ENCODE measurements around the gene SPEG.

The SPEG gene

DNA sequence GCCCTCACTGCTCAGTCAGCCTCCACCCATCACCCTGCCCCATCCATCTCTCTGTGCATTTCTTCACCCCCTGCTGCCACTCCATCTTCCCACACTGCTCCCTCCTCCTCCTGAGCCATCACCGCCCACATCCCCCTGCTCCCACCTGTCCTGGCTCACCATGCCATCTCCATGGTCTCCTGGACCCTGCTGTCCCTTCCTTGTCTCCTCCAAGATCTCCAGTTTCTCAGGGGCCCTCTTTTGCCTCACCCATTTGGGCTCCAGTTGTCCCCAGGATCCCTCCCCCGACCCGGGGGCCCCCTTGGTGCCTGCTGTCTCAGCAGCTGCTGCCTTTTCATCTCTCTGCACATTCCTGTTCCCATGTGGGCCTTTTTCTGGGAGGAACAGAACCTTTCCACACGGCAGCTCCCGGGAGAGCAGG, 10.6 kb downstream of the SPEG start:
- no peak for DNase-seq

DNA sequence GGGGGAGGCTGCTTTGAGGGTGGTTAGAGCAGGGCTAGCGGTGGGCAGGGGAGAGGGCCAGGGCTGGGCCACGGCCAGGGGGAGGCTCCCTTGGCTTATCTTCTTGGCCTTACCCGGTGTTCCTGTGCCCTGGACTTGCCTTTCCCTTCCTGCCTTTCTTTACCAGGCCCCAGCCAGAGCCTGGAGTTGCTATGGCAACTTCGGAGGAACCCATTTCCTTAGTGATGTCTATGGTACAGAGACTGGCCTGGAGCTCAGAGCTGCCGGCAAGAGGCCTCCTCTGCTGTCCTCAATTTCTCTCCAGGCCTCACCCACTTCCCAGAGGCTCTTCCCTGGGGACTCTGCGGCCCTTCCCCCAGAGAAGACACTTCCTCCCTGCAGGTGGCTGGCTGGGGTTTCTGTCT, 11.5 kb downstream of the SPEG start:
- no peak for DNase-seq

DNA sequence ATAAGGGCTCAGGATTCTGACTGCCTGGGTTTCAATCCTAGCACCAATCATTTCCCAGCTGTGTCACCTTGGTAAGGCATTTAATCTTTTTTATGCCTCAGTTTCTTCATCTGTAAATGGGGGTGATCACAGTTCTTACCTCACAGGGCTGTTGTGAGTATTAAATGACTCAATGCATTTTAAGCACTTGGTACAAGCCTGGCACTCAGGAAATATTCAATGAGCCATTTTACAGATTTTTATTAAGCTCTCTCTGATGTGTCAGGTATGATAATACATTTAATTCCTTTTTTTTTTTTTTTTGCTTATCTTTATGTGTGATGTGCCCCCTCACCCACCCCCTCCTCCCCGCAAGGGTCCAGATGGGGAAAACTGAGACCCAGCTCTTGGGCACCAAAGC, 12.0 kb downstream of the SPEG start:
- no peak for DNase-seq

DNA sequence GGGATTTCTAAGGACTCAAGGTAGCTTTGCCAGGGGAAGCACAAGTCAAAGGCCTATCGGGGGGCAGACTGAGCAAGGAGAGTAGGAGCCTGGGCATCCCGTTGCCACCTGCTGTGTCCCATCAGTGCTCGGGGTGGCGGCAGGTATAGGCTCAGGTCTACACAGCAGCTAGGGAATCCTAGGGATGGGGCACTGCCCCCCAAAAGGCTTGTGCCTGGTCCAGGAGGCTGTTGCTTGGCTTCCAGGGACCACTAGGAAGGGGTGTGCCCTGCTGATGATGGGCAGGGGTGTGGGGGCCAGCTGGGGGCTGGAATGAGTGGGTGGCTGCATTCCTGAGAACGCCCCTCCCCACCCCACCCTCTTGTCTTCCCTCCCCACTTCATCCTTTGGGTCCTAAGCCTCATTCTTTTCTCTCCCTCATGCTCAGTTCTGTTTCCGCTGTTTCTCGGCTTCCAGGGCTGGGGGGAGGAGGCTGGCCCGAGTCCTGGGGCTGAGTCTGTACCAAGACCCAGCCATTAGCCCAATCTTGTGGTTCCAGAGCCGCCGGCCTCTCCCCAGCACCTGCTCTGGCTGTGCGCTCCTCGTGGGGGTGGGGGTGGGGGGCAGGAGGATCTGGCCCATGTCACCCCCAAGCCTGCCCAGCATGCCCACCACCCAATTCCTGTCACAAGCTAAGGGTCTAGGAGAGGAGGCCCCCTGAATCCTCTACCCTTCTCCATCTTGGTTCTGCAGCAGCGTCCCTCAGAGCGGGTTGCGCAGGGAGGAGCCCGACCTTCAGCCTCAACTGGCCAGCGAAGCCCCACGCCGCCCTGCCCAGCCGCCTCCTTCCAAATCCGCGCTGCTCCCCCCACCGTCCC, 12.8 kb downstream of the SPEG start:
- DNase-seq, result no peak

DNA sequence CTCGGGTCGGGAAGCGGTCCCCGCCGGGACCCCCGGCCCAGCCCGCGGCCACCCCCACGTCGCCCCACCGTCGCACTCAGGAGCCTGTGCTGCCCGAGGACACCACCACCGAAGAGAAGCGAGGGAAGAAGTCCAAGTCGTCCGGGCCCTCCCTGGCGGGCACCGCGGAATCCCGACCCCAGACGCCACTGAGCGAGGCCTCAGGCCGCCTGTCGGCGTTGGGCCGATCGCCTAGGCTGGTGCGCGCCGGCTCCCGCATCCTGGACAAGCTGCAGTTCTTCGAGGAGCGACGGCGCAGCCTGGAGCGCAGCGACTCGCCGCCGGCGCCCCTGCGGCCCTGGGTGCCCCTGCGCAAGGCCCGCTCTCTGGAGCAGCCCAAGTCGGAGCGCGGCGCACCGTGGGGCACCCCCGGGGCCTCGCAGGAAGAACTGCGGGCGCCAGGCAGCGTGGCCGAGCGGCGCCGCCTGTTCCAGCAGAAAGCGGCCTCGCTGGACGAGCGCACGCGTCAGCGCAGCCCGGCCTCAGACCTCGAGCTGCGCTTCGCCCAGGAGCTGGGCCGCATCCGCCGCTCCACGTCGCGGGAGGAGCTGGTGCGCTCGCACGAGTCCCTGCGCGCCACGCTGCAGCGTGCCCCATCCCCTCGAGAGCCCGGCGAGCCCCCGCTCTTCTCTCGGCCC, 13.6 kb downstream of the SPEG start:
- DNase-seq, result no peak

DNA sequence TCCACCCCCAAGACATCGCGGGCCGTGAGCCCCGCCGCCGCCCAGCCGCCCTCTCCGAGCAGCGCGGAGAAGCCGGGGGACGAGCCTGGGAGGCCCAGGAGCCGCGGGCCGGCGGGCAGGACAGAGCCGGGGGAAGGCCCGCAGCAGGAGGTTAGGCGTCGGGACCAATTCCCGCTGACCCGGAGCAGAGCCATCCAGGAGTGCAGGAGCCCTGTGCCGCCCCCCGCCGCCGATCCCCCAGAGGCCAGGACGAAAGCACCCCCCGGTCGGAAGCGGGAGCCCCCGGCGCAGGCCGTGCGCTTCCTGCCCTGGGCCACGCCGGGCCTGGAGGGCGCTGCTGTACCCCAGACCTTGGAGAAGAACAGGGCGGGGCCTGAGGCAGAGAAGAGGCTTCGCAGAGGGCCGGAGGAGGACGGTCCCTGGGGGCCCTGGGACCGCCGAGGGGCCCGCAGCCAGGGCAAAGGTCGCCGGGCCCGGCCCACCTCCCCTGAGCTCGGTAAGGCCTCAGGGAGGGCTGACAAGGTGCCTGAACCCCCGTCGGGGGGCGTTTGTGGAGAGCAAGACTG, 14.2 kb downstream of the SPEG start:
- no peak for DNase-seq

DNA sequence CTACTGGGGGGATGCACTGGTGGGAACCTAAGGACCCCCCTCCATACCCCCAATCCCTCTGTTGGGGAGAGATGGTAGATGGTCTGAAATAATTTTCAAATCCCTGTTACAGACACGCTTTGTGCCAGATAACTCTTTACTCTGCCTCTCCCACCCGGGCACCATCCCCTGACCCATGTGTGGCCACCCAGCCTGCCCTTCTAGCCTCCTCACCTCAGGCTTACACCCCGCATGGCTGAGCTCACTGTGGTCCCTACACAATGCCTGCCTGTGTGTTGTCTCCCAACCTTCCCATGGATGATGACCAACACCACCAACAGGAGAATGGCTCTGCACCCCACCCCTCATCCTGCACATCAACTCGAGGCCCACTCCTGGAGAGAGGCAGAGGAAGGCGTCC, 15.0 kb downstream of the SPEG start:
- DNase-seq, result no peak

DNA sequence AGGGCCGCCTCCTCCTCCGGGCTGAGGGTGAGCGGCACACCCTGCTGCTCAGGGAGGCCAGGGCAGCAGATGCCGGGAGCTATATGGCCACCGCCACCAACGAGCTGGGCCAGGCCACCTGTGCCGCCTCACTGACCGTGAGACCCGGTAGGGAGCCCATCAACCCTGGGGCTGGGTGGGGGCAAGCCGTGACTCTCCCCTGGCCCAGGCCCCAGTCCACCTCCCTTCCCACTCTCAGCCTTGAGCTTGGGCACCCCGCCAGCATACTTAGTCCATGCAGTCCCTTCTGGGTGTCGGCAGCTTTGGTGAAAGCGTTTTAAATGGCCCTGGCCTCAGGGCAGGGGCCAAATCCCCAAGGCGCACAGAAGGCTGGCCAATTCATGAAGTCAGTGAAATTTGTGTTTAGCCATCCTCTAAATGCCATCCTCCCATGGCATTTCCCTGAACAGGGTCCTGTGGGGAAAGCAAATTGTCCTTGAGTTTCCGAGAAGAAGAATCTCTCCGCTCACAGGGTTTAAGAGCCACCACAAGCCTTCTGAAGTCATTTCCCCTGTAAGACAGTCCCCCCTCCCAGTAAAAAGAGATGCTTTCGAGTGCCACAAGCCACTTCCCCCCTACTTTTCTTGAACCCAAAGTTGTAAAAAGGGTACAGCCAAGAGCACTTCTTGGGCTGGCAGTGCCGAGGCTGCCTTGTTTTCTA, 17.2 kb downstream of the SPEG start:
- no peak for DNase-seq

DNA sequence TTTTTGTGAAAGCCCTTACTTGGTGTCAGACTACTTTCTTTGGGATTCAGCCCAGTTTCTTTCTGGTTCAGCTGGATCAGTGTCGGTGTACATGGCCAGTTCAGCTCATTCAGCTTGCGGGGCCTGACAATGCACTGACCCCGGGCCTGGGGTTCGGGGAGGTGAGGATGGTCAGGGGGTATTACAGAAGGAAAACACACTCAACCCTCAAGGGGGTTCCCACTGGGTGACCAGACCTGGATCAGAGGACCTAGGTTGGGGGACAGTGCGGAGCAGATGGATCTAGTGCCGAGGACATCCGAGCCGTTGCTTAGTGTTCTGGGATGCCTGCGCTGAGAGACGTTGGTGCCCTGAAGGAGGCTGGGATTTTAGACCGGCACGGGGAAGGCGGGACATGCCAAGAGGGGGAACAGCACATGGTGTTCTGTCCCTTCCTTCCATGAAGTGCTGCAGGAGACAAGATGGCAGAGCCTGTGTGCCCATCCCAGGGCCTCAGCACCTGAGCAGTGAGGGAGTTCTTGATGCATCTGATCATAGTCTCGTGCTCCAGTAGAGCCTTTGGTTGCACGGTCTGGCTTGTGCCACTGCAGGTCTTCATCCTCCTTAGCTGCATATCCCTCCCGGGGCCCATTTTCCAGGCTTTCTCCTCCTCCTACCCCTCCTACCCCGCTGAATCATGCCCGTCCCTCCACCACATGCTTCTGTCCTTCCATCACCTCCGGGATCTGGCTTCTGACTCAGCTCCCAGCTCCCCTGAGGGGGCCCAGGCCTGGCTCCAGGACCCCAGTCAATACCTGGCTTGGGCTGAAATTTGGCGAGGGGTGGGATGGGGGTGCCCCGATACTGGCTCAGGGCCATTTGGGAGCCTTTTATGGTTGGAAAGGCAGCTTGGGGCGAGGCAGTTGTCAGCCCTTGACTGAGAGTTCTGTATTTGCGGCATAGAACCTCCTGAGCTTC, 18.0 kb downstream of the SPEG start:
- DNase-seq, result no peak

DNA sequence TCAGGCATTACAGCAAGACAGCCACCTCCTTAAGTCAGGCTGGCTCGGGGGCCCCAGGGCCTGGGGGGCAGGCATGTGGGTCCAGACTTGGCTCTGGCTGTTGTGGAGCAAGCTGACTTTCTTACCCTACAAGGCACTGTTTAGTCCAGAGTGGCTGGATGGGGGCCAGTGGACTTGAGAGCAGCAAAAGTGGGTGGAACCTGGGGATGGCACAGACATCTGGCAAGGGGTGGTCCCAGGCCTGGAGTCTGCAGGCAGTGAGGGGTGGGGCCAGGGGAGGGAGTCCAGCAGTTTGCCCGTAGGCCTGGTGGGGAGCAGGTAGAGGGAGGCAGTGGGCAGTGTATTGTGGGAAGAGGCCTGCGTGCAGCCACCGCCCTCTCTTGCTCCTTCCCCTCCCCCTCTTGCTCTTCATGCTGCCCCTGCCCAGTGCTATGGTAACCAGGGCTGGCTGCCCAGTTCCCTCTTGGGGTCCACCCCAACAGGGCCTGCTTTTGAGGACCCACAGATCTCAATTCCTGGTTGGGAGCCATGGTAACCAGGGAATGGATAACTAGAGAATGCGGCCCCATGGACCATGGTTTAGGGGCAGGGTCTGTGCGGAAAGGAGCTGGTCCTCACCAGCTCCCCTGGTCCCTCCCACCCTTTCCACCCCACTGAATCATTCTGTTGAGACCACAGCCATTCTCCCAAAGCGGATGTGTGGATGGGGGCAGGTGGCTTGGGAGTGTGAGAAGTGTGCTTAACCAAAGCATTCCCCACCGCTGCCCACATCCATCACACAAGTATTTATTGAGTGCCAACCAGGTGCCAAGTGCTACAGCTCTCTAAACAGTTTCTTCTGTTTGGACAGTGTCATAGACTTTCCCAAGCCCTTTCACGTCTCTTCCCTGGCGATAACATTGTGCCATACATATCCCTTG, 19.3 kb downstream of the SPEG start:
- DNase-seq, result no peak

DNA sequence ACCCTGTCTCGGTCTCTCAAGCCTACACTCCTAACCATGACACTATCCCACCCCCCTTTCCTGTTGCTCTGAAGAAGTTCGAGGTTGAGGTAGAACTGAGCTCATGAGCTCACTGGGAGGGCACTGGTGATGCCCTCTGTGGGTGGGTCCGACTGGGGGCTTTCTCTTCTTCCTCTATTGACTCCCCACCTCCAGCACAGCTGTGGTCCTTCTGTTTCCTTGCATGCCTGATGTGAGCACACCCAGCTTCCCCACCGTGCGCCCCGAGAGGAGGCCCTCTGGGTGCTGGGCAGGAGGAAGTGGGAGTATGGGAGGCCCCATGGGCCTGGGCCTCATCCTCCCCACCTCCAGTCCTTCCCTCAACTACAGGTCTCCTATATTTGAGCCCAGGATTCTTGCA, 20.9 kb downstream of the SPEG start:
- DNase-seq, result no peak

DNA sequence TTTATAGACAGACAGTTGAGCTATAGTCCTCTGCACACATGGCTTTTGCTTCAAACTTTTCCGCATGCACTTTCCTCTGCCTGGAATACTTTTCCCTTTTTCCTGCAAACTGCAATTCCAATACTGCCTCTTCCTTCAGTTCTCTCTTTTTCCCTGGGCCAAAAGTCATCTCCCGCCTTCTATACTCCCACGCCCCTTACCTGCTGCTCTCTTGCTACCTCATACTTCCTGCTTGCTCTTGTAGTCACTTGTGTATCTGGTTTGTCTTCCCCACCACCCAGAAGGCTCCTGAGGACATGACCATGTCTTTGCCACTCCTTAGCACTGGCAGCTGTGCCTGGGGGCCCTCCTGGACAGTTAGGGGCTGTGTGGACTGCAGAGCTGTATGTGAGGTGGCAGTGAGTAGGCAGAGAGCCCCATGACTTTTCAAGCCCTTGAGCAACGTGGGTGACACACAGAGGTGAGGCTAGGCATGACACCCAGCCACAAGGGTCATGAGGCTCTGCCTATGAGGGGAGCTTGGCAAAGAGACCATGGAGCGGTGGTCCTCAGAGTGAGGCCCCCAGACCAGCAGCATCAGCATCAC, 23.2 kb downstream of the SPEG start:
- no peak for DNase-seq

DNA sequence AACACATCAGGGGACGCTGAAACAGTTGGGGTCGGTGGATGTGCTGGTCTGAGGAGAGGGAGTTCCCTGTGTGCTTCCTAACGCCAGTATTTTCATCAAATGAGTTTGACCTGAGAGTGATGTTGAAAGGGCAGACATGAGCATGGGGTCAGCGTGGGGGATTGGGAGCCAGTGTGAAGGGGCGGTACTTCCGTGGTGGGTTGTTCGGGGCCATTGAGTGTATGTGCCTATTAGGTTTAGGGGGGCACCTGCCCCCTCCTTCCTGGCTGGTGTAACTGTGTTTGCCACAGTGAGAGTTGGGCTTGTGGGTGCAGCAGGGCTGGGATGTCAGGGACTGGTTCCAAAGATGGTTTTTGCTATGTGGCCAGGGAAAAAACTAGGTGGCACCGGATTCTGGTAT, 24.4 kb downstream of the SPEG start:
- DNase-seq, result no peak

DNA sequence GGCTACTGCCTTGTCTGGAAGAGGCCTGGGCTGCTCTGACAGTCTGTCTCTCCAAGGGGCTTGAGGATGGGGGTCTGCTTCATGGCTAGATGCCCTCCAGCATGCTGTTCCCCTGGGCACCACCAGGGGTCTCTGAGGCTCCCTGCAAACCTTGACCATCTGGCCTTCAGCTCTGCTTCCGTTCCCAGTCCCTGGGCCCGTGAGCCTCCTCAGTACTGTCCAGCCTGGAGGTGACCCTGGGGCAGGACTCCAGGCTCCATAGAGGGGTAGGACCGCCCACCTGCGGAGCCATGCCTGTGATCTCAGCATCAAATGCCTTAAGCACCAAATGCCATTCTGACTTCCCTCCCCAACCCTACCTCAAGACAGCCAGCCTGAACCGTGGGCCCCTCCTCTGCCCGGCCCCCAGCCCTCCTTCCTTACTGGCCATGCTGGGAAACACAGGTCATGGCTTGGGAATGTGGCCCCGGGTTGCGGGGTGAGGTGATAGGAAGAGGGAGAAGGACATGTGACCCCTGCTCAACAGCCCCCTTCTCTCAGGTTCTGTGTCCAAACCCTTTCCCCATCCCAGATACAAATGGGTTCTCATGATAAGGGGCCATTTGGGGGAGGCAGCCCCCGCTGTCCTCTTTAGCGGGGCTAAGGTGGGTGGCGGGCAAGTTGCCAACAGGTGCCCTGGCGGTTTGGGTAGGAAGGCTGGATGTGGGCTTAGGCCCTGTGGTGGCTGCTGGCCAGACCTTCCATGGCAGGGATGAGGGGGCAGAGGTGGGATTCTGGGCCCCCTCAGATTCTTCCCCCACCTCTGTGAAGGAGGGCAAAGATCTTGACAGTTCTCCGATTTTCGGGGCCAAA, 25.0 kb downstream of the SPEG start:
- peak; percentile 54 for DNase-seq

DNA sequence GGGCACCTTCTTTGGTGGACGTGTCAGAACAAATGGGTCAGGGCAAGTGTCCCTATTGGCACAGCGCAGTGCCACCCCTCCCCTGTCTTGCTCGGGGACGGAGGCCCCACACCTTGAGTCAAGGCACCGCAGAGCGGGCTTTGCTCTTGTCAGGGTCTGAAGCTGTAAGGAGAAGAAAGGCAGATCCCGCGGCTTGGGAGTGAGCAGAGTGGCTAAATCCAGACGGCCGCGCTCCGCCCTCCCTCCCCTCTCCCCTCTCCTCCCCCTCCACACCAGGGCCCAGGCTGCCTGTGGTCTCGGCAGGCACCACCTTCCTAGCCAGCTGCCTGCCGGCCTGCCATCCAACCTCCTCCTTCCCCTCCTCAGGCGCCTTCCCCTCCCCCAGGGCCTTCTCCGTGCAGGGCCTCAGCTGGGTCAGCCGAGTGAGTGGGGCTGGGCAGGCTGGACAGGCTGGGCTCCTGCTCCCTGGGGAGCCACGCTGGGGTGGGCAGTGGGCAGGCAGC, 25.8 kb downstream of the SPEG start:
- DNase-seq, result no peak

DNA sequence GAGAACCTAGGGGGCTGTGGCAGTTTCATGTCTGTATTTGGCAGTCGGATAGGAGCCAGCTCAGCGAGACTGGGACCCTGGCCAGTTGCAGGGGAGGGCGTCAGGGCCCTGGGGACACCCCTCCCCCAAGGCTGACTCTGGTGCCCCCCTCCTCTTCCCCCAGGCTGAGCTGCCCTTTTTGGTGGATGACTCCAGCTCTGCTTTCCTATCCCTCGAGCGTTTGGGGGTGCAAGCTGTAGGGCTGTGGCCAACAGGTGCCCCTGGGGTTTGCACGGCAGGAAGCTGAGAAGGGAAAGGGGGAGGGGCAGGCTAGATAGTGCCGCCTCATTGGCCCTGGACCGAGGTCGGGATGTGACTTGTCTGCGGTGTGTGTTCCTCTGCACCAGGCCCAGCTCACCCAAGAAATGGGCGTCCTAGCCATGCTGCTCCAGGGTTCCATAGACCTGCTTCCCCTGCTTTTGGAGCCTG, 26.4 kb downstream of the SPEG start:
- no peak for DNase-seq

DNA sequence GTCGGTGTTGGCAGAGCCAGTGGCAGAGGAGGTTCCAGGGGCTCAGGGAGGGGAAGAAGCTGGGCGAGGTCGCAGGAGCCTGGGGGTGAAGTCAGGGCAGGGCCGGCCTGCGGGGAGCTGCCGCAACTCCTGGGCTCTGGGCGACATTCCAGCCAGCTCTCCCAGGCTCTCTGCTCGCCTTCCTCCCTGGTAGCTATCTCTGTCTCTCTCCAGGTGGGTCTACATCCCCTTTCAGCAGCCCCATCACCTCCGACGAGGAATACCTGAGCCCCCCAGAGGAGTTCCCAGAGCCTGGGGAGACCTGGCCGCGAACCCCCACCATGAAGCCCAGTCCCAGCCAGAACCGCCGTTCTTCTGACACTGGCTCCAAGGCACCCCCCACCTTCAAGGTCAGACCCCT, 27.0 kb downstream of the SPEG start:
- no peak for DNase-seq

DNA sequence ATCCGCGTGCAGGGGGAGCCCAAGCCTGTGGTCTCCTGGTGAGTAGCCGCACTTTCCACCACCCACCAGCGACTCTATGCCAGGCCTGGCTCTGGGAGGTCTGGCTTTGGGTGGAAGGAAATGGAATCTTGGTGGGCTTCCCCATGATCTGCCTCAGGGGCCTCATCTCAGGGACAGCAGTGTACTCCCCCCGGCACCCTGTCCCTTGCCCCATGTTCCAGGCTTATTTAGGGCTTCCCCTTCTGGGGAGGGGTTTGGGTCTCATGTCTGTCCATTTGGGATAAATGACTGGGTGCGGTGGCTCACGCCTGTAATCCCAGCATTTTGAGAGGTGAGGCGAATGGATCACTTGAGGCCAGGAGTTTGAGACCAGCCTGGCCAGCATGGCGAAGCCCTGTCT, 27.7 kb downstream of the SPEG start:
- DNase-seq, result no peak

DNA sequence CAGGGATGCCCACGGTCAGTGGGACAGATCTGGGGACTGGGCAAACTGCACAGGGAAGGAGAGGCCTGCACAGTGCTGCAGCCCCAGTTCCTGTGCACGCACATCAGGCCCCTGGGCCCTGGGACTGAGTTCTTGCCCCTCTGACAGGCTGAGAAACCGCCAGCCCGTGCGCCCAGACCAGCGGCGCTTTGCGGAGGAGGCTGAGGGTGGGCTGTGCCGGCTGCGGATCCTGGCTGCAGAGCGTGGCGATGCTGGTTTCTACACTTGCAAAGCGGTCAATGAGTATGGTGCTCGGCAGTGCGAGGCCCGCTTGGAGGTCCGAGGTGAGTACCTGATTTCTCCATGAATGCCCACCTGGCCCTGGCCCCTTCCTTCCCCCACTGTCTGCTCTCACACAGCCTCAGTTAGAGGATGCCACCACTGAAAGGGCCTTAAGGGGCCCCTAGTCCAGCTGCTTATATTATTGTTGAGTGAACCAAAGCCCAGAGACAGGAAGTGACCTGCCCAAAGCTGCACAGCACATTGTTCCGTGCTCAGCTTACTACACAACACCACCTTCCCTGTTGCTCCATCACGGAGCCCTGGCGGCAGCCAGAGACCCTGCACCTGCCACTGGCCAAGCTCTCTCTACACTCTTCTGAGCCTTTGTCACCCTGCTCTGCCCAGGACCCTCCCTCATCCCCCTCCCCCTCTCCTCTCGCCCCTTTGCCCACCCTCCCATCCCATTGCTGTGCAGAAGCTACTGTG, 29.8 kb downstream of the SPEG start:
- no peak for DNase-seq
